ENCODE results near the gene FAHD2A.
"Not testable (repeated sequence)": the region's sequence is repeated elsewhere in the genome, so short reads cannot be mapped to it uniquely, and the experiment has no call there.

FAHD2A gene

GRCh38 chr2:95391641-95392310, 10.7 kb upstream of the FAHD2A start:
- DNase-seq, result no peak

- no peak for DNase-seq
These were observed 10.2 kb upstream of the FAHD2A start for GRCh38 chr2:95392320-95392719.

- no peak for DNase-seq
These were observed 9.6 kb upstream of the FAHD2A start for GRCh38 chr2:95392730-95393455.

- DNase-seq, result no peak
These were observed 8.6 kb upstream of the FAHD2A start for GRCh38 chr2:95393901-95394300.

GRCh38 chr2:95399061-95399460, 3.4 kb upstream of the FAHD2A start:
- no peak for DNase-seq

GRCh38 chr2:95401480-95401879, 1.0 kb upstream of the FAHD2A start:
- DNase-seq, result no peak

GRCh38 chr2:95402004-95402369, 521 bp upstream of the FAHD2A start:
- DNase-seq, result not testable (repeated sequence)

- not testable (repeated sequence) for DNase-seq
These were observed 755 bp downstream of the FAHD2A start for GRCh38 chr2:95403204-95403721.

GRCh38 chr2:95403824-95404223, 1.3 kb downstream of the FAHD2A start:
- DNase-seq, result not testable (repeated sequence)

GRCh38 chr2:95404676-95405075, 2.2 kb downstream of the FAHD2A start:
- not testable (repeated sequence) for DNase-seq

GRCh38 chr2:95411239-95411638, 8.7 kb downstream of the FAHD2A start:
- DNase-seq, result not testable (repeated sequence)

GRCh38 chr2:95414015-95414594, 11.6 kb downstream of the FAHD2A start:
- DNase-seq, result peak; percentile 59

- not testable (repeated sequence) for DNase-seq
These were observed 12.6 kb downstream of the FAHD2A start for GRCh38 chr2:95415138-95415537.

- DNase-seq, result not testable (repeated sequence)
These were observed 13.1 kb downstream of the FAHD2A start for GRCh38 chr2:95415561-95415960.

GRCh38 chr2:95427196-95427867, 24.8 kb downstream of the FAHD2A start:
- DNase-seq, result not testable (repeated sequence)

GRCh38 chr2:95429748-95430467, 27.4 kb downstream of the FAHD2A start:
- not testable (repeated sequence) for DNase-seq

- DNase-seq, result not testable (repeated sequence)
These were observed 30.9 kb downstream of the FAHD2A start for GRCh38 chr2:95433373-95433772.

- DNase-seq, result not testable (repeated sequence)
These were observed 31.5 kb downstream of the FAHD2A start for GRCh38 chr2:95433973-95434372.

GRCh38 chr2:95434507-95435076, 32.1 kb downstream of the FAHD2A start:
- not testable (repeated sequence) for DNase-seq

- not testable (repeated sequence) for DNase-seq
These were observed 32.8 kb downstream of the FAHD2A start for GRCh38 chr2:95435162-95435871.

- DNase-seq, result not testable (repeated sequence)
These were observed 33.3 kb downstream of the FAHD2A start for GRCh38 chr2:95435872-95436209.

Data from activated CD8-positive, alpha-beta memory T cell treated with anti-CD3 and anti-CD28 coated beads, Interleukin-2, amount 50 U/mL, for 4 hours (primary cell).